UCSD-AML1 (cell line): Measurements from ENCODE around the gene SBSN.

ENCODE experiments used
- DNase-seq: peaks from one replicate; lab custom pipeline; 2025; ENCODE audit not compliant: unreplicated experiment; lab: John Stamatoyannopoulos, UW

The SBSN gene

GRCh38 chr19:35528218-35529038 is at the start of gene SBSN:
SBSN (minus strand) TSS chr19:35528311; CDS start chr19:35528281, 30 bp downstream.
- no peak for DNase-seq

GRCh38 chr19:35571406-35571965 is 43.4 kb upstream of the SBSN start:
- no peak for DNase-seq

- DNase-seq = no peak
Observed at GRCh38 chr19:35569281-35569781, 41.2 kb upstream of the SBSN start.

- DNase-seq = no peak
Observed at GRCh38 chr19:35566738-35567137, 38.6 kb upstream of the SBSN start.

- DNase-seq = no peak
Observed at GRCh38 chr19:35565016-35565856, 37.1 kb upstream of the SBSN start.

GRCh38 chr19:35563207-35563829 is 35.2 kb upstream of the SBSN start, which contains the start of gene ATP4A:
ATP4A (minus strand) TSS chr19:35563658; CDS start chr19:35563629, 29 bp downstream.
- no peak for DNase-seq

GRCh38 chr19:35562776-35563175 is 34.7 kb upstream of the SBSN start:
- DNase-seq = no peak

- DNase-seq = no peak
Observed at GRCh38 chr19:35562336-35562735, 34.2 kb upstream of the SBSN start.

- DNase-seq = no peak
Observed at GRCh38 chr19:35561436-35561835, 33.3 kb upstream of the SBSN start.

GRCh38 chr19:35560677-35561076 is 32.6 kb upstream of the SBSN start:
- DNase-seq = no peak

GRCh38 chr19:35560271-35560670 is 32.2 kb upstream of the SBSN start:
- no peak for DNase-seq

- DNase-seq = no peak
Observed at GRCh38 chr19:35559781-35560180, 31.7 kb upstream of the SBSN start.

- no peak for DNase-seq
Observed at GRCh38 chr19:35559281-35559659, 31.2 kb upstream of the SBSN start.

- no peak for DNase-seq
Observed at GRCh38 chr19:35558400-35559280, 30.5 kb upstream of the SBSN start.

GRCh38 chr19:35557539-35558399 is 29.7 kb upstream of the SBSN start:
- no peak for DNase-seq

- DNase-seq = no peak
Observed at GRCh38 chr19:35556846-35557538, 28.9 kb upstream of the SBSN start.

GRCh38 chr19:35556025-35556590 is 28.0 kb upstream of the SBSN start:
- no peak for DNase-seq

- no peak for DNase-seq
Observed at GRCh38 chr19:35555301-35556005, 27.3 kb upstream of the SBSN start.
